ENCODE results near the gene ADCY5. TPM values are rescaled to one million over a fixed set of nuclear protein-coding genes. Genes with fewer than 3 reads are reported as not detected.
A peak's percentile ranks its signal among the peaks of the same experiment; 100 is the strongest.

Gene ADCY5
- total RNA-seq, 2 experiments from 2014 or later, result not detected

- H3K4me1 Mint-ChIP-seq (ENCODE audit: low read depth), result peaks cover 32% of the 10 kb centered on the region
- no peak for DNase-seq
- no peak overlapping the region for H3K27ac Mint-ChIP-seq
- ChIA-PET CTCF (no interaction called here), POLR2A (no interaction called here)
- no peaks in the 10 kb centered on the region for H3K36me3 Mint-ChIP-seq (ENCODE audit: low read depth)
- no peaks in the 10 kb centered on the region for H3K9me3 Mint-ChIP-seq (ENCODE audit: insufficient read depth)
- no peak for ATAC-seq
- no peak overlapping the region for H3K4me3 Mint-ChIP-seq
- H3K27me3 Mint-ChIP-seq (ENCODE audit: low read depth), result peaks cover 25% of the 10 kb centered on the region
These were observed 101.1 kb downstream of the ADCY5 start for GRCh38 chr3:123347691-123348264.

- no peak overlapping the region for H3K4me3 Mint-ChIP-seq
- peaks cover 25% of the 10 kb centered on the region for H3K27me3 Mint-ChIP-seq (ENCODE audit: low read depth)
- no peaks in the 10 kb centered on the region for H3K36me3 Mint-ChIP-seq (ENCODE audit: low read depth)
- no peaks in the 10 kb centered on the region for H3K9me3 Mint-ChIP-seq (ENCODE audit: insufficient read depth)
- ChIA-PET POLR2A (no interaction called here), CTCF (no interaction called here)
- H3K27ac Mint-ChIP-seq, result no peak overlapping the region
- ATAC-seq (no peak), DNase-seq (no peak)
- H3K4me1 Mint-ChIP-seq (ENCODE audit: low read depth), result peaks cover 32% of the 10 kb centered on the region
These were observed 101.7 kb downstream of the ADCY5 start for GRCh38 chr3:123347205-123347604.

GRCh38 chr3:123346021-123346420 is 102.9 kb downstream of the ADCY5 start:
- ChIA-PET POLR2A (no interaction called here), CTCF (no interaction called here)
- Mint-ChIP-seq H3K27ac (no peak overlapping the region), H3K4me3 (no peak overlapping the region), H3K9me3 (ENCODE audit: insufficient read depth) (no peaks in the 10 kb centered on the region), H3K27me3 (ENCODE audit: low read depth) (peaks cover 28% of the 10 kb centered on the region), H3K36me3 (ENCODE audit: low read depth) (no peaks in the 10 kb centered on the region), H3K4me1 (ENCODE audit: low read depth) (peaks cover 32% of the 10 kb centered on the region)
- no peak for ATAC-seq
- no peak for DNase-seq

GRCh38 chr3:123344907-123345594 is 103.8 kb downstream of the ADCY5 start:
- Mint-ChIP-seq H3K4me3 (no peak overlapping the region), H3K27me3 (ENCODE audit: low read depth) (peaks cover 28% of the 10 kb centered on the region), H3K9me3 (ENCODE audit: insufficient read depth) (no peaks in the 10 kb centered on the region), H3K4me1 (ENCODE audit: low read depth) (peaks cover 32% of the 10 kb centered on the region), H3K36me3 (ENCODE audit: low read depth) (no peaks in the 10 kb centered on the region), H3K27ac (no peak overlapping the region)
- DNase-seq, result no peak
- ChIA-PET CTCF (no interaction called here), POLR2A (no interaction called here)
- no peak for ATAC-seq

GRCh38 chr3:123344175-123344906 is 104.5 kb downstream of the ADCY5 start:
- Mint-ChIP-seq H3K4me3 (no peak overlapping the region), H3K27me3 (ENCODE audit: low read depth) (peaks cover 21% of the 10 kb centered on the region), H3K4me1 (ENCODE audit: low read depth) (peaks cover 29% of the 10 kb centered on the region), H3K36me3 (ENCODE audit: low read depth) (no peaks in the 10 kb centered on the region), H3K9me3 (ENCODE audit: insufficient read depth) (no peaks in the 10 kb centered on the region), H3K27ac (no peak overlapping the region)
- peak; percentile 67 for DNase-seq
- POLR2A ChIA-PET, result no interaction called here
- CTCF ChIA-PET, result no interaction called here
- peak; percentile 78 for ATAC-seq

GRCh38 chr3:123343296-123344174 is 105.4 kb downstream of the ADCY5 start:
- CTCF ChIA-PET, result no interaction called here
- H3K4me3 Mint-ChIP-seq, result no peak overlapping the region
- POLR2A ChIA-PET, result no interaction called here
- peaks cover 14% of the 10 kb centered on the region for H3K27me3 Mint-ChIP-seq (ENCODE audit: low read depth)
- H3K36me3 Mint-ChIP-seq (ENCODE audit: low read depth), result no peaks in the 10 kb centered on the region
- ATAC-seq (no peak), DNase-seq (no peak)
- H3K4me1 Mint-ChIP-seq (ENCODE audit: low read depth), result peaks cover 23% of the 10 kb centered on the region
- H3K27ac Mint-ChIP-seq, result no peak overlapping the region
- H3K9me3 Mint-ChIP-seq (ENCODE audit: insufficient read depth), result no peaks in the 10 kb centered on the region

GRCh38 chr3:123342631-123343080 is 106.2 kb downstream of the ADCY5 start:
- H3K4me1 Mint-ChIP-seq (ENCODE audit: low read depth), result peaks cover 22% of the 10 kb centered on the region
- no peaks in the 10 kb centered on the region for H3K36me3 Mint-ChIP-seq (ENCODE audit: low read depth)
- no peak for DNase-seq
- ChIA-PET CTCF (no interaction called here), POLR2A (no interaction called here)
- ATAC-seq, result no peak
- no peak overlapping the region for H3K4me3 Mint-ChIP-seq
- H3K27me3 Mint-ChIP-seq (ENCODE audit: low read depth), result peaks cover 10% of the 10 kb centered on the region
- no peaks in the 10 kb centered on the region for H3K9me3 Mint-ChIP-seq (ENCODE audit: insufficient read depth)
- no peak overlapping the region for H3K27ac Mint-ChIP-seq

GRCh38 chr3:123341871-123342630 is 106.8 kb downstream of the ADCY5 start:
- H3K27me3 Mint-ChIP-seq (ENCODE audit: low read depth), result peaks cover 7% of the 10 kb centered on the region
- ChIA-PET POLR2A (no interaction called here), CTCF (no interaction called here)
- no peak overlapping the region for H3K27ac Mint-ChIP-seq
- ATAC-seq (no peak), DNase-seq (no peak)
- H3K4me3 Mint-ChIP-seq, result no peak overlapping the region
- peaks cover 18% of the 10 kb centered on the region for H3K4me1 Mint-ChIP-seq (ENCODE audit: low read depth)
- no peaks in the 10 kb centered on the region for H3K9me3 Mint-ChIP-seq (ENCODE audit: insufficient read depth)
- H3K36me3 Mint-ChIP-seq (ENCODE audit: low read depth), result no peaks in the 10 kb centered on the region

- no peaks in the 10 kb centered on the region for H3K36me3 Mint-ChIP-seq (ENCODE audit: low read depth)
- no peak overlapping the region for H3K27ac Mint-ChIP-seq
- H3K4me1 Mint-ChIP-seq (ENCODE audit: low read depth), result peaks cover 15% of the 10 kb centered on the region
- POLR2A ChIA-PET, result no interaction called here
- CTCF ChIA-PET, result interaction anchor here (1.6 kb wide), 1 partner anchor 11 kb away, joined by 3 read pairs; no protein-coding TSS in a partner anchor
- peaks cover 3% of the 10 kb centered on the region for H3K27me3 Mint-ChIP-seq (ENCODE audit: low read depth)
- H3K9me3 Mint-ChIP-seq (ENCODE audit: insufficient read depth), result no peaks in the 10 kb centered on the region
- no peak for ATAC-seq
- DNase-seq, result no peak
- H3K4me3 Mint-ChIP-seq, result no peak overlapping the region
These were observed 108.6 kb downstream of the ADCY5 start for GRCh38 chr3:123340336-123340735.

- Mint-ChIP-seq H3K27ac (no peak overlapping the region), H3K27me3 (ENCODE audit: low read depth) (peaks cover 3% of the 10 kb centered on the region), H3K9me3 (ENCODE audit: insufficient read depth) (no peaks in the 10 kb centered on the region), H3K4me1 (ENCODE audit: low read depth) (peaks cover 12% of the 10 kb centered on the region), H3K36me3 (ENCODE audit: low read depth) (no peaks in the 10 kb centered on the region), H3K4me3 (no peak overlapping the region)
- no peak for DNase-seq
- ATAC-seq, result no peak
- POLR2A ChIA-PET, result no interaction called here
- CTCF ChIA-PET, result interaction anchor here (1.6 kb wide), 1 partner anchor 10 kb away, joined by 3 read pairs; no protein-coding TSS in a partner anchor
These were observed 109.6 kb downstream of the ADCY5 start for GRCh38 chr3:123339302-123339701.

- Mint-ChIP-seq H3K27ac (no peak overlapping the region), H3K36me3 (ENCODE audit: low read depth) (no peaks in the 10 kb centered on the region), H3K27me3 (ENCODE audit: low read depth) (peaks cover 3% of the 10 kb centered on the region), H3K9me3 (ENCODE audit: insufficient read depth) (no peaks in the 10 kb centered on the region), H3K4me3 (no peak overlapping the region), H3K4me1 (ENCODE audit: low read depth) (peaks cover 8% of the 10 kb centered on the region)
- DNase-seq (no peak), ATAC-seq (no peak)
- POLR2A ChIA-PET, result no interaction called here
- CTCF ChIA-PET, result no interaction called here
These were observed 110.2 kb downstream of the ADCY5 start for GRCh38 chr3:123338620-123339061.
